GM23338 (cell line): Measurements from ENCODE around the gene UNK. TPM values are rescaled to one million over a fixed set of nuclear protein-coding genes. Genes with fewer than 3 reads are reported as not detected.
"Not testable (repeated sequence)": the region's sequence is repeated elsewhere in the genome, so short reads cannot be mapped to it uniquely, and the experiment has no call there.

Experiments
- ATAC-seq: fragments of 200-7000 bp; cut with Tn5 transposase; 3 replicates; pipeline ENCODE4 v1.9.1; 2020
- DNase-seq: peaks from one replicate; pipeline ENCODE4 v3.0.0-alpha.2; 2015; ENCODE audit warnings: low spot score
- H2AFZ ChIP-seq: fragments of 200-600 bp; sonication (generic); 2 replicates; pipeline ENCODE4 v1.8.0; 2016; ENCODE audit warnings: antibody characterized with exemption, mild to moderate bottlenecking, moderate library complexity
- H3F3A ChIP-seq: fragments of 200-600 bp; sonication (generic); replicated peaks from 2 replicates; pipeline ENCODE4 v1.8.0; 2017; ENCODE audit warnings: antibody characterized with exemption, mixed run types, low read depth
- H3K27ac ChIP-seq: fragments of 200-600 bp; sonication (generic); 2 replicates; pipeline ENCODE4 v1.6.1; 2016; ENCODE audit warnings: low read depth
- H3K27me3 ChIP-seq: fragments of 200-600 bp; sonication (generic); 2 replicates; pipeline ENCODE4 v1.8.0; 2016; ENCODE audit warnings: mild to moderate bottlenecking, mixed run types, moderate library complexity; ENCODE audit not compliant: insufficient read depth
- H3K36me3 ChIP-seq: fragments of 200-600 bp; sonication (generic); 2 replicates; pipeline ENCODE4 v1.8.0; 2016; ENCODE audit warnings: mild to moderate bottlenecking; ENCODE audit not compliant: insufficient read depth
- H3K4me1 ChIP-seq: fragments of 200-600 bp; sonication (generic); 2 replicates; pipeline ENCODE4 v1.8.0; 2016; ENCODE audit warnings: mild to moderate bottlenecking, moderate library complexity; ENCODE audit not compliant: insufficient read depth
- H3K4me2 ChIP-seq: fragments of 200-600 bp; sonication (generic); 2 replicates; pipeline ENCODE4 v1.7.1; 2017; ENCODE audit warnings: mixed run types
- H3K4me3 ChIP-seq: fragments of 200-600 bp; sonication (generic); 2 replicates; pipeline ENCODE4 v1.6.1; 2016; ENCODE audit warnings: mixed run types
- H3K79me2 ChIP-seq: fragments of 200-600 bp; sonication (generic); replicated peaks from 2 replicates; pipeline ENCODE4 v1.8.0; 2017; ENCODE audit warnings: mild to moderate bottlenecking; ENCODE audit not compliant: insufficient read depth
- H3K9me2 ChIP-seq: fragments of 200-600 bp; sonication (generic); 2 replicates; pipeline ENCODE4 v1.8.0; 2017; ENCODE audit not compliant: insufficient read depth
- H4K20me1 ChIP-seq: fragments of 200-600 bp; sonication (generic); replicated peaks from 2 replicates; pipeline ENCODE4 v1.8.0; 2017; ENCODE audit warnings: mild to moderate bottlenecking; ENCODE audit not compliant: insufficient read depth
- H3K27ac Mint-ChIP-seq: 2 replicates; pipeline ENCODE4 v1.8.0; 2020; ENCODE audit warnings: inconsistent platforms, mild to moderate bottlenecking, moderate library complexity, mixed read lengths
- H3K27me3 Mint-ChIP-seq: 3 replicates; pipeline ENCODE4 v1.8.0; 2022; ENCODE audit warnings: low read depth, mild to moderate bottlenecking, moderate library complexity, mixed read lengths, inconsistent platforms; ENCODE audit not compliant: insufficient read depth, poor library complexity
- H3K36me3 Mint-ChIP-seq: 3 replicates; pipeline ENCODE4 v1.8.0; 2021; ENCODE audit warnings: low read depth, mild to moderate bottlenecking, inconsistent platforms, moderate library complexity, mixed read lengths
- H3K4me1 Mint-ChIP-seq: 3 replicates; pipeline ENCODE4 v1.8.0; 2020; ENCODE audit warnings: mild to moderate bottlenecking, inconsistent platforms, mixed read lengths
- H3K4me3 Mint-ChIP-seq: 3 replicates; pipeline ENCODE4 v1.8.0; 2021; ENCODE audit warnings: moderate library complexity, mild to moderate bottlenecking, inconsistent platforms, mixed read lengths
- H3K9me3 Mint-ChIP-seq: 3 replicates; pipeline ENCODE4 v1.8.0; 2020; ENCODE audit warnings: moderate library complexity, mild to moderate bottlenecking, inconsistent platforms, mixed read lengths
- CREB1 ChIP-seq: fragments of 250-450 bp; sonication (Bioruptor Pico); IDR thresholded peaks from 2 replicates; pipeline ENCODE4 v1.5.0; 2020; ENCODE audit warnings: low read depth, mild to moderate bottlenecking, moderate library complexity
- CTCF ChIP-seq, 2 experiments: fragments of 200-600 bp in 1 of 2; sonication (generic) in 1 of 2; conservative IDR thresholded peaks; 2 replicates each; pipeline versions ENCODE4 v1.5.1 to v1.6.1; 2016 to 2017; ENCODE audit warnings: antibody characterized with exemption in 2 of 2, low read depth in 2 of 2, mild to moderate bottlenecking in 2 of 2, moderate library complexity in 1 of 2
- ETS1 ChIP-seq: IDR thresholded peaks from 2 replicates; pipeline ENCODE4 v1.6.1; 2016; ENCODE audit warnings: antibody characterized with exemption
- EZH2 ChIP-seq: fragments of 200-600 bp; sonication (generic); IDR thresholded peaks from one replicate; pipeline ENCODE4 v1.8.0; 2017; ENCODE audit warnings: antibody characterized with exemption, mild to moderate bottlenecking, low read depth; ENCODE audit not compliant: unreplicated experiment
- JUNB ChIP-seq: IDR thresholded peaks from one replicate; pipeline ENCODE4 v1.6.1; 2016; ENCODE audit warnings: antibody characterized with exemption; ENCODE audit not compliant: unreplicated experiment
- REST ChIP-seq: IDR thresholded peaks from one replicate; pipeline ENCODE4 v1.6.1; 2018; ENCODE audit warnings: antibody characterized with exemption; ENCODE audit not compliant: unreplicated experiment
- STAT1 ChIP-seq: IDR thresholded peaks from one replicate; pipeline ENCODE4 v1.6.1; 2016; ENCODE audit warnings: antibody characterized with exemption; ENCODE audit not compliant: unreplicated experiment
- ZNF114 ChIP-seq: fragments of 250-450 bp; sonication (Bioruptor Pico); IDR thresholded peaks from 2 replicates; pipeline ENCODE4 v1.5.0; 2020; ENCODE audit warnings: mild to moderate bottlenecking, moderate library complexity
- ZNF331 ChIP-seq: fragments of 250-450 bp; sonication (Bioruptor Pico); IDR thresholded peaks from 2 replicates; pipeline ENCODE4 v1.5.0; 2020; ENCODE audit warnings: low read depth, mild to moderate bottlenecking, moderate library complexity
- polyA plus RNA-seq: library from polyadenylated mRNA; unstranded; fragments of >200 nt; fragmentation: Nextera tagmentation; extraction: Ambion mirVana; gene quantifications from 2 replicates; pipeline ENCODE4 v1.2.1, GENCODE V29; 2016
- total RNA-seq: library from RNA; depleted of rRNA; stranded (reverse); fragments of >200 nt; shearing (Covaris generic); gene quantifications from 2 replicates; pipeline ENCODE4 v1.2.3, GENCODE V29; 2014

UNK gene
- total and polyA plus RNA-seq, 2 experiments from 2014 or later, result 21.8 to 65.2 TPM

GRCh38 chr17:75850928-75851692, 66.5 kb downstream of the UNK start:
- H3K36me3 Mint-ChIP-seq, result peaks cover 49% of the 10 kb centered on the region
- Histone ChIP-seq H3K9me2 (no peaks in the 10 kb centered on the region), H3K4me1 (peaks cover 6% of the 10 kb centered on the region), H4K20me1 (0 out of 2 replicates have a peak, but pooled peaks cover 10% of the 10 kb centered on the region), H3K36me3 (peaks cover 15% of the 10 kb centered on the region; the same call in 1 of the 2 replicates), H3K4me3 (no peak overlapping the region), H2AFZ (no peak overlapping the region), H3K27me3 (no peaks in the 10 kb centered on the region), H3K4me2 (no peak overlapping the region), H3K79me2 (peaks cover 20% of the 10 kb centered on the region), H3K27ac (no peak overlapping the region), H3F3A (peaks cover 13% of the 10 kb centered on the region)
- peaks cover 7% of the 10 kb centered on the region for H3K27me3 Mint-ChIP-seq
- no peaks in the 10 kb centered on the region for H3K9me3 Mint-ChIP-seq
- no peak for TF ChIP-seq CREB1 (CRISPR knock-in tag)
- H3K4me1 Mint-ChIP-seq, result peaks cover 11% of the 10 kb centered on the region
- no peak overlapping the region for H3K4me3 Mint-ChIP-seq
- DNase-seq, result no peak
- no peak overlapping the region for H3K27ac Mint-ChIP-seq
- no peak for ATAC-seq

GRCh38 chr17:75851693-75851991, 67.0 kb downstream of the UNK start:
- not testable (repeated sequence) for DNase-seq, ATAC-seq, H3K4me3 Mint-ChIP-seq, H3K9me3 Mint-ChIP-seq, H4K20me1 ChIP-seq, H2AFZ ChIP-seq, H3K4me2 ChIP-seq, H3K4me1 ChIP-seq, H3K27me3 ChIP-seq, H3K27ac ChIP-seq, H3K4me3 ChIP-seq, H3K27me3 Mint-ChIP-seq, H3K27ac Mint-ChIP-seq, H3K9me2 ChIP-seq
- peaks cover 18% of the 10 kb centered on the region for H3F3A ChIP-seq
- H3K79me2 ChIP-seq, result peaks cover 20% of the 10 kb centered on the region
- Mint-ChIP-seq H3K4me1 (peaks cover 16% of the 10 kb centered on the region), H3K36me3 (peaks cover 45% of the 10 kb centered on the region)
- peaks cover 15% of the 10 kb centered on the region; the same call in 1 of the 2 replicates for H3K36me3 ChIP-seq

GRCh38 chr17:75853433-75853832, 68.8 kb downstream of the UNK start:
- peaks cover 30% of the 10 kb centered on the region for H3K36me3 Mint-ChIP-seq
- no peak for DNase-seq
- Histone ChIP-seq H3K27me3 (no peaks in the 10 kb centered on the region), H3K4me1 (peaks cover 6% of the 10 kb centered on the region), H3K9me2 (no peaks in the 10 kb centered on the region), H3K79me2 (peaks cover 20% of the 10 kb centered on the region), H4K20me1 (0 out of 2 replicates have a peak, but pooled peaks cover 10% of the 10 kb centered on the region), H3F3A (peaks cover 18% of the 10 kb centered on the region), H3K36me3 (peaks cover 7% of the 10 kb centered on the region; the same call in 1 of the 2 replicates), H2AFZ (no peak overlapping the region), H3K27ac (no peak overlapping the region), H3K4me2 (no peak overlapping the region), H3K4me3 (no peak overlapping the region)
- H3K27me3 Mint-ChIP-seq, result peaks cover 4% of the 10 kb centered on the region
- H3K4me1 Mint-ChIP-seq, result peaks cover 14% of the 10 kb centered on the region
- H3K9me3 Mint-ChIP-seq, result no peaks in the 10 kb centered on the region
- H3K4me3 Mint-ChIP-seq, result peak overlapping the region; percentile 44; the same call in 1 of the 3 replicates
- ATAC-seq, result no peak
- peak overlapping the region; percentile 74; the same call in 1 of the 2 replicates for H3K27ac Mint-ChIP-seq
- TF ChIP-seq ETS1, result no peak
- TF ChIP-seq ZNF114 (CRISPR knock-in tag), result no peak
- TF ChIP-seq EZH2, result no peak
- TF ChIP-seq CTCF (conservative IDR thresholded peaks at IDR 0.05; ENCODE audit: low read depth in 2 of 2), result no peak
- TF ChIP-seq STAT1, result no peak
- no peak for TF ChIP-seq REST
- no peak for TF ChIP-seq JUNB
- TF ChIP-seq ZNF331 (CRISPR knock-in tag), result no peak
